HL-60 (cell line): ENCODE results near the gene MTFR1L.

ENCODE experiments used
- GABPA ChIP-seq: IDR thresholded peaks from 2 replicates; pipeline ENCODE4 v1.6.1; 2012; ENCODE audit warnings: low read depth
- POLR2AphosphoS5 ChIP-seq: IDR thresholded peaks from 2 replicates; pipeline ENCODE4 v1.6.1; 2012; ENCODE audit warnings: low read depth
- REST ChIP-seq: IDR thresholded peaks from 2 replicates; pipeline ENCODE4 v1.6.1; 2012; ENCODE audit warnings: low read depth; ENCODE audit not compliant: insufficient replicate concordance
- TF ChIP-seq, protein P1 (sequence below): IDR thresholded peaks from one replicate; pipeline ENCODE4 v1.5.1; 2011; ENCODE audit warnings: low read length, control low read depth, inconsistent platforms; ENCODE audit not compliant: insufficient read depth

DNA sequence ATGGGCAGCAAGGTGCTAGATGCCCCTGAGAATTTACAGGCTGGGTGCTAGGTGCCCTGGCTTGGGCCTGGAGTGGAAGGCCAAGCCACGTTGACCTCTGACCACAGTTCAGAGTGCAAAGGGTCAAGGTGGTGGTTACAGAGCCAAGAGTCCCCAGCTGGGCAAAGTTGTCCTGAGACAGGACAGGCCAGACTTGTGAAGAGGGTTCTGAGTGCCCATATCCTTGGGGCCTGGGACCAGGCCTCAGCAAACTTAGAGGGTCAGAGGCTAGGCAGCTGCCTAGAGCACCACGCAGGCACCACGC is 38.7 kb upstream of the MTFR1L start:
- TF ChIP-seq, protein P1, sequence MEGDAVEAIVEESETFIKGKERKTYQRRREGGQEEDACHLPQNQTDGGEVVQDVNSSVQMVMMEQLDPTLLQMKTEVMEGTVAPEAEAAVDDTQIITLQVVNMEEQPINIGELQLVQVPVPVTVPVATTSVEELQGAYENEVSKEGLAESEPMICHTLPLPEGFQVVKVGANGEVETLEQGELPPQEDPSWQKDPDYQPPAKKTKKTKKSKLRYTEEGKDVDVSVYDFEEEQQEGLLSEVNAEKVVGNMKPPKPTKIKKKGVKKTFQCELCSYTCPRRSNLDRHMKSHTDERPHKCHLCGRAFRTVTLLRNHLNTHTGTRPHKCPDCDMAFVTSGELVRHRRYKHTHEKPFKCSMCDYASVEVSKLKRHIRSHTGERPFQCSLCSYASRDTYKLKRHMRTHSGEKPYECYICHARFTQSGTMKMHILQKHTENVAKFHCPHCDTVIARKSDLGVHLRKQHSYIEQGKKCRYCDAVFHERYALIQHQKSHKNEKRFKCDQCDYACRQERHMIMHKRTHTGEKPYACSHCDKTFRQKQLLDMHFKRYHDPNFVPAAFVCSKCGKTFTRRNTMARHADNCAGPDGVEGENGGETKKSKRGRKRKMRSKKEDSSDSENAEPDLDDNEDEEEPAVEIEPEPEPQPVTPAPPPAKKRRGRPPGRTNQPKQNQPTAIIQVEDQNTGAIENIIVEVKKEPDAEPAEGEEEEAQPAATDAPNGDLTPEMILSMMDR, result no peak
- TF ChIP-seq GABPA, result no peak
- no peak for TF ChIP-seq POLR2AphosphoS5
- TF ChIP-seq REST, result no peak
